MM.1S (cell line): ENCODE measurements around the gene TTC28.

Source experiments
- DNase-seq: peaks from one replicate; pipeline ENCODE4 v3.0.0-alpha.2; 2015
- H2AFZ ChIP-seq: fragments of 300-600 bp; sonication (generic); 2 replicates; pipeline ENCODE4 v1.6.0; 2016; ENCODE audit warnings: antibody characterized with exemption, low read length
- H3F3A ChIP-seq: fragments of 300-600 bp; sonication (generic); 2 replicates; pipeline ENCODE4 v1.6.1; 2016; ENCODE audit warnings: mild to moderate bottlenecking, antibody characterized with exemption, low read length, moderate library complexity, mixed read lengths; ENCODE audit not compliant: insufficient read depth
- H3K27ac ChIP-seq: fragments of 300-600 bp; sonication (generic); 2 replicates; pipeline ENCODE4 v1.5.1; 2016; ENCODE audit warnings: mild to moderate bottlenecking, low read length
- H3K27me3 ChIP-seq: fragments of 300-600 bp; sonication (generic); replicated peaks from 2 replicates; pipeline ENCODE4 v1.6.0; 2016; ENCODE audit warnings: low read length; ENCODE audit not compliant: insufficient read depth
- H3K36me3 ChIP-seq: fragments of 300-600 bp; sonication (generic); replicated peaks from 2 replicates; pipeline ENCODE4 v1.6.1; 2016; ENCODE audit warnings: mild to moderate bottlenecking, low read length, mixed read lengths; ENCODE audit not compliant: insufficient read depth
- H3K4me1 ChIP-seq: fragments of 300-600 bp; sonication (generic); 2 replicates; pipeline ENCODE4 v1.6.1; 2016; ENCODE audit warnings: low read length, mixed read lengths
- H3K4me2 ChIP-seq: fragments of 300-600 bp; sonication (generic); 2 replicates; pipeline ENCODE4 v1.6.0; 2016; ENCODE audit warnings: low read depth, low read length
- H3K4me3 ChIP-seq: fragments of 300-600 bp; sonication (generic); 2 replicates; pipeline ENCODE4 v1.5.1; 2016; ENCODE audit warnings: low read length, mixed read lengths
- H3K79me2 ChIP-seq: fragments of 300-600 bp; sonication (generic); 2 replicates; pipeline ENCODE4 v1.6.1; 2016; ENCODE audit warnings: mixed run types, low read length, mixed read lengths
- H3K9ac ChIP-seq: fragments of 300-600 bp; sonication (generic); 2 replicates; pipeline ENCODE4 v1.6.1; 2016; ENCODE audit warnings: low read length, mixed read lengths
- H3K9me2 ChIP-seq: fragments of 300-600 bp; sonication (generic); replicated peaks from 2 replicates; pipeline ENCODE4 v1.6.1; 2016; ENCODE audit warnings: mild to moderate bottlenecking, low read length, mixed read lengths; ENCODE audit not compliant: insufficient read depth
- H3K9me3 ChIP-seq: fragments of 300-600 bp; sonication (generic); replicated peaks from 2 replicates; pipeline ENCODE4 v1.6.1; 2016; ENCODE audit warnings: mild to moderate bottlenecking, low read length, mixed read lengths; ENCODE audit not compliant: insufficient read depth
- H4K20me1 ChIP-seq: fragments of 300-600 bp; sonication (generic); 2 replicates; pipeline ENCODE4 v1.6.1; 2016; ENCODE audit warnings: mild to moderate bottlenecking, low read length, moderate library complexity, mixed read lengths; ENCODE audit not compliant: insufficient read depth
- CTCF ChIP-seq: fragments of 300-600 bp; sonication (generic); IDR thresholded peaks from 2 replicates; pipeline ENCODE4 v1.5.1; 2016; ENCODE audit warnings: antibody characterized with exemption, low read length, mixed read lengths
- EZH2 ChIP-seq: fragments of 300-600 bp; sonication (generic); optimal IDR thresholded peaks from 2 replicates; pipeline ENCODE3; 2017; ENCODE audit warnings: low read depth, mild to moderate bottlenecking, antibody characterized with exemption, low read length, mixed read lengths
- EZH2phosphoT487 ChIP-seq: fragments of 300-600 bp; sonication (generic); IDR thresholded peaks from 2 replicates; pipeline ENCODE4 v1.6.1; 2018; ENCODE audit warnings: antibody characterized with exemption, low read length

The TTC28 gene

GRCh38 chr22:28260619-28261018 lies 419.0 kb downstream of the TTC28 start:
- H2AFZ ChIP-seq = no peak overlapping the region
- H3K27me3 ChIP-seq = no peaks in the 10 kb centered on the region
- no peaks in the 10 kb centered on the region for H3K9me3 ChIP-seq
- no peaks in the 10 kb centered on the region for H3K9me2 ChIP-seq
- no peaks in the 10 kb centered on the region for H3K79me2 ChIP-seq
- no peak overlapping the region for H3K4me2 ChIP-seq
- no peak overlapping the region for H3K27ac ChIP-seq
- no peaks in the 10 kb centered on the region for H3K36me3 ChIP-seq
- no peaks in the 10 kb centered on the region for H3F3A ChIP-seq
- TF ChIP-seq CTCF (no peak), EZH2phosphoT487 (no peak), EZH2 (no peak)
- H3K4me3 ChIP-seq = no peak overlapping the region
- H4K20me1 ChIP-seq = no peaks in the 10 kb centered on the region
- DNase-seq = no peak
- no peak overlapping the region for H3K9ac ChIP-seq
- no peaks in the 10 kb centered on the region for H3K4me1 ChIP-seq

GRCh38 chr22:28259774-28260312 lies 419.8 kb downstream of the TTC28 start:
- TF ChIP-seq CTCF (no peak), EZH2 (no peak), EZH2phosphoT487 (no peak)
- no peaks in the 10 kb centered on the region for H4K20me1 ChIP-seq
- no peak for DNase-seq

GRCh38 chr22:28254396-28254795 lies 425.2 kb downstream of the TTC28 start:
- H2AFZ ChIP-seq = no peak overlapping the region
- no peaks in the 10 kb centered on the region for H3K36me3 ChIP-seq
- H4K20me1 ChIP-seq = no peaks in the 10 kb centered on the region
- TF ChIP-seq CTCF (no peak), EZH2 (no peak), EZH2phosphoT487 (no peak)
- H3K4me3 ChIP-seq = no peak overlapping the region
- no peak for DNase-seq
- no peaks in the 10 kb centered on the region for H3K4me1 ChIP-seq
- H3K9me3 ChIP-seq = no peaks in the 10 kb centered on the region
- no peaks in the 10 kb centered on the region for H3K27me3 ChIP-seq
- H3K79me2 ChIP-seq = no peaks in the 10 kb centered on the region
- H3K27ac ChIP-seq = no peak overlapping the region
- no peak overlapping the region for H3K9ac ChIP-seq
- no peaks in the 10 kb centered on the region for H3K9me2 ChIP-seq
- no peaks in the 10 kb centered on the region for H3F3A ChIP-seq
- H3K4me2 ChIP-seq = no peak overlapping the region

More at GRCh38 chr22:28259774-28260312, 419.8 kb downstream of the TTC28 start:
- Histone ChIP-seq H3K27me3 (no peaks in the 10 kb centered on the region), H3K4me2 (no peak overlapping the region), H3K4me3 (no peak overlapping the region), H3K4me1 (no peaks in the 10 kb centered on the region), H3K9ac (no peak overlapping the region), H3K9me2 (no peaks in the 10 kb centered on the region), H2AFZ (no peak overlapping the region), H3K9me3 (no peaks in the 10 kb centered on the region), H3K79me2 (no peaks in the 10 kb centered on the region), H3K27ac (no peak overlapping the region), H3K36me3 (no peaks in the 10 kb centered on the region), H3F3A (no peaks in the 10 kb centered on the region)
